K562 (cell line): ENCODE measurements around the gene ORAI3. TPM values are rescaled to one million over a fixed set of nuclear protein-coding genes. Genes with fewer than 3 reads are reported as not detected.

ENCODE experiments used
- AFF1 ChIP-seq, 2 experiments: fragments of 450-650 bp; IDR thresholded peaks; 2 replicates each; pipeline ENCODE4 v1.6.1; 2018; ENCODE audit warnings: mild to moderate bottlenecking in 2 of 2, low read depth in 1 of 2; ENCODE audit not compliant: partially characterized antibody in 2 of 2
- C11orf30 ChIP-seq: fragments of 450-650 bp; IDR thresholded peaks from 2 replicates; pipeline ENCODE4 v1.6.1; 2016; ENCODE audit warnings: low read depth, mild to moderate bottlenecking
- CBFA2T3 ChIP-seq: fragments of 450-650 bp; IDR thresholded peaks from 2 replicates; pipeline ENCODE4 v1.6.1; 2017
- CBFB ChIP-seq: sonication (generic); formaldehyde crosslinking; IDR thresholded peaks from 2 replicates; pipeline ENCODE4 v1.4.0; 2020; ENCODE audit warnings: mild to moderate bottlenecking, missing genetic modification reagents
- EGR1 ChIP-seq: fragments of 450-650 bp; conservative IDR thresholded peaks from 2 replicates; pipeline ENCODE4 v1.6.1; 2017; ENCODE audit warnings: mild to moderate bottlenecking
- FOXM1 ChIP-seq, 2 experiments: fragments of 450-650 bp in 1 of 2; sonication (generic) in 1 of 2; formaldehyde crosslinking in 1 of 2; IDR thresholded peaks; 2 replicates each; pipeline versions ENCODE4 v1.6.1 to v1.9.0; 2017 to 2022; ENCODE audit warnings: low read depth in 2 of 2, mild to moderate bottlenecking in 2 of 2, missing genetic modification reagents in 1 of 2, moderate library complexity in 1 of 2
- HINFP ChIP-seq: fragments of 450-650 bp; conservative IDR thresholded peaks from 2 replicates; pipeline ENCODE4 v1.6.1; 2016; ENCODE audit warnings: missing genetic modification characterization, low read depth, mild to moderate bottlenecking, control low read depth, missing compliant biosample characterization
- JUND ChIP-seq, 2 experiments: IDR thresholded peaks; 2 replicates in 1 of 2; 3 replicates in 1 of 2; pipeline ENCODE4 v1.6.1; 2011; ENCODE audit warnings: borderline replicate concordance in 2 of 2, low read depth in 2 of 2, low read length in 2 of 2, improper control_type of control experiment in 1 of 2, missing biosample characterization in 1 of 2, missing genetic modification characterization in 1 of 2, missing genetic modification reagents in 1 of 2
- KLF1 ChIP-seq: fragments of 450-650 bp; IDR thresholded peaks from 2 replicates; pipeline ENCODE4 v1.6.1; 2016; ENCODE audit warnings: missing genetic modification characterization, missing compliant biosample characterization
- OTX1 ChIP-seq: fragments of 450-650 bp; formaldehyde crosslinking; IDR thresholded peaks from 2 replicates; pipeline ENCODE4 v1.4.0; 2022; ENCODE audit warnings: mild to moderate bottlenecking
- PCBP2 ChIP-seq: fragments of 200-400 bp; formaldehyde crosslinking; IDR thresholded peaks from 2 replicates; pipeline ENCODE4 v1.6.1; 2018; ENCODE audit warnings: low read length, low read depth, mild to moderate bottlenecking, moderate library complexity; ENCODE audit not compliant: poor library complexity, severe bottlenecking
- RNF2 ChIP-seq: sonication (generic); IDR thresholded peaks from 2 replicates; pipeline ENCODE4 v1.6.1; 2016
- SMARCA5 ChIP-seq: fragments of 450-650 bp; IDR thresholded peaks from 2 replicates; pipeline ENCODE4 v1.6.1; 2016
- SPI1 ChIP-seq: IDR thresholded peaks from 2 replicates; pipeline ENCODE4 v1.6.1; 2011; ENCODE audit warnings: low read depth, low read length, control low read depth, borderline replicate concordance
- TEAD1 ChIP-seq, 2 experiments: fragments of 450-650 bp in 1 of 2; sonication (generic) in 1 of 2; formaldehyde crosslinking; IDR thresholded peaks; 2 replicates each; pipeline versions ENCODE4 v1.4.0 to v1.8.0; 2020 to 2022; ENCODE audit warnings: mild to moderate bottlenecking in 2 of 2, missing genetic modification reagents in 1 of 2
- TEAD4 ChIP-seq, 2 experiments: sonication (generic) in 1 of 2; formaldehyde crosslinking in 1 of 2; IDR thresholded peaks; 2 replicates each; pipeline versions ENCODE4 v1.6.1 to v1.8.0; 2012 to 2022; ENCODE audit warnings: borderline replicate concordance in 1 of 2, inconsistent platforms in 1 of 2, low read length in 1 of 2, mild to moderate bottlenecking in 1 of 2, missing genetic modification reagents in 1 of 2
- ZNF133 ChIP-seq: fragments of 250-450 bp; sonication (Bioruptor Pico); IDR thresholded peaks from 2 replicates; pipeline ENCODE4 v1.4.0; 2020; ENCODE audit warnings: mild to moderate bottlenecking
- ZNF134 ChIP-seq: fragments of 250-450 bp; sonication (Bioruptor Pico); conservative IDR thresholded peaks from 2 replicates; pipeline ENCODE4 v1.4.0; 2020
- ZNF395 ChIP-seq: fragments of 200-800 bp; sonication (Bioruptor generic); IDR thresholded peaks from 2 replicates; pipeline ENCODE4 v1.6.1; 2017; ENCODE audit warnings: missing genetic modification characterization, missing compliant biosample characterization
- polyA plus RNA-seq, 8 experiments: library from polyadenylated mRNA; depleted of rRNA in 4 of 8; stranded (reverse) in 5 of 8; unstranded in 3 of 8; fragments of >200 nt; fragmentation: Nextera tagmentation in 2 of 8; fragmentation: Illumina TruSeq in 1 of 8; extraction: Ambion mirVana in 2 of 8; extraction: Trizol in 1 of 8; gene quantifications; 2 replicates each; pipeline versions ENCODE4 v1.2.1 to v1.2.3, GENCODE V29; 2011 to 2014; ENCODE audit warnings: inconsistent platforms in 1 of 8, missing spikeins in 1 of 8
- total RNA-seq, 7 experiments: library from RNA; depleted of rRNA in 6 of 7; stranded (reverse); fragments of >200 nt in 6 of 7; fragmentation: Illumina TruSeq in 2 of 7; extraction: Trizol in 2 of 7; gene quantifications; 2 replicates each; pipeline versions ENCODE4 v1.2.1 to v1.2.3, GENCODE V29; 2011 to 2021; ENCODE audit warnings: low replicate concordance in 1 of 7
- TF ChIP-seq, protein P1 (sequence below): sonication (generic); formaldehyde crosslinking; IDR thresholded peaks from 2 replicates; pipeline ENCODE4 v1.8.0; 2022; ENCODE audit warnings: mild to moderate bottlenecking, missing genetic modification reagents

The ORAI3 gene
- total and polyA plus RNA-seq, 9 of the 15 experiments (the other 6 are each of a cell fraction or from before 2014, with no cell fraction given) = 4.9 to 23.3 (median 14.1) TPM

DNA sequence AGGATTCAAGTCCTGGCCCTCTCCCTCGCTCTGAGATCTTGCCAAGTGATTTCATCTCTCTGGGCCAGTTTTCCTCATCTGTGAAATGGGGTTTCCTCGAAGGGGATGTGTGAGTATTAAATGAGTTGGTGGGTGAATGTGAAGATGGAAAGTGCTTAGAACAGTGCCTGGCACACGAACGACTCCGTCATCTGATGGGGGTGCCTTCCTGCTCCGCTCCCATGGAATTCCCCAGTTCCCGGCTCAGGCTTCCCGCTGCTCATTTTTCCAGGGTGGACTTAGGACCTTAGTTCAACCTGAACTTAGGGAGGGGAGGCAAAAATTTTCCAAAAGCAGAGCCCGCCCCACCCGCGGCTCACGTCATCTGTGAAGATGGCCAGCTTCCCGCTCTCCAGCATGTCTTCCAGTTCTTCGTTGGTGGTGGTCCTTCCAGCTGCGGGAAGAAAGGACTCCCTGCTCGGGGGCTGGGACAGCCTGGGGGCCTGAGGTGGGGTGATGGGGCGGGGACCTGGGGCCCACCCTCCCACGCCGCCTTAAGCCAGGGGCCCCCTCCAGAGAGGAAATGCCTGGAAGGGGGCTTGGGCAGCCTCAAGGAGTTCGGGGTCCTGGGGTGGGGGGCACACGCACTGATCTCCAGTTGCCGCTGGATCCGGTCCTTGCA is 47.6 kb downstream of the ORAI3 start (continued):
- no peak for TF ChIP-seq AFF1 (IDR thresholded peaks at IDR 0.05; ENCODE audit: low read depth in 1 of 2, partially characterized antibody in 2 of 2)
- no peak for TF ChIP-seq KLF1
- no peak for TF ChIP-seq RNF2
- TF ChIP-seq ZNF395 (CRISPR knock-in tag) = no peak
- 0 out of 2 replicates have a peak, but pooled peaks have one; percentile 38 for TF ChIP-seq EGR1
- no peak for TF ChIP-seq CBFA2T3
- no peak for TF ChIP-seq CBFB (CRISPR knock-in tag)
- TF ChIP-seq PCBP2 = no peak
- TF ChIP-seq ZNF133 (CRISPR knock-in tag) = no peak
- no peak for TF ChIP-seq OTX1 (CRISPR knock-in tag)
- TF ChIP-seq ZNF134 (CRISPR knock-in tag) = no peak
- TF ChIP-seq C11orf30 = no peak
- TF ChIP-seq, protein P1, sequence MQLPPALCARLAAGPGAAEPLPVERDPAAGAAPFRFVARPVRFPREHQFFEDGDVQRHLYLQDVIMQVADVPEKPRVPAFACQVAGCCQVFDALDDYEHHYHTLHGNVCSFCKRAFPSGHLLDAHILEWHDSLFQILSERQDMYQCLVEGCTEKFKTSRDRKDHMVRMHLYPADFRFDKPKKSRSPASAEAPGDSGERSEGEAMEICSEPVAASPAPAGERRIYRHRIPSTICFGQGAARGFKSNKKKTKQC (CRISPR knock-in tag) = no peak
- no peak for TF ChIP-seq TEAD4 (IDR thresholded peaks at IDR 0.05; ENCODE audit: low read length)
- TF ChIP-seq TEAD4 (CRISPR knock-in tag; IDR thresholded peaks at IDR 0.05; ENCODE audit: borderline replicate concordance) = no peak
- TF ChIP-seq SPI1 = no peak
- no peak for TF ChIP-seq FOXM1 (IDR thresholded peaks at IDR 0.05; ENCODE audit: low read depth)
- TF ChIP-seq FOXM1 (CRISPR knock-in tag; IDR thresholded peaks at IDR 0.05; ENCODE audit: low read depth) = no peak
- TF ChIP-seq JUND (IDR thresholded peaks at IDR 0.05; ENCODE audit: borderline replicate concordance, low read depth, low read length) = no peak
- no peak for TF ChIP-seq JUND (tag; IDR thresholded peaks at IDR 0.05; ENCODE audit: borderline replicate concordance, low read depth, low read length)
- peak; percentile 61; the same call in 1 of the 2 replicates for TF ChIP-seq SMARCA5
- no peak for TF ChIP-seq TEAD1 (CRISPR knock-in tag; IDR thresholded peaks at IDR 0.05)
- no peak for TF ChIP-seq HINFP
